ENCODE measurements around the gene NTNG1.
A peak's percentile ranks its signal among the peaks of the same experiment; 100 is the strongest.

The NTNG1 gene

DNA sequence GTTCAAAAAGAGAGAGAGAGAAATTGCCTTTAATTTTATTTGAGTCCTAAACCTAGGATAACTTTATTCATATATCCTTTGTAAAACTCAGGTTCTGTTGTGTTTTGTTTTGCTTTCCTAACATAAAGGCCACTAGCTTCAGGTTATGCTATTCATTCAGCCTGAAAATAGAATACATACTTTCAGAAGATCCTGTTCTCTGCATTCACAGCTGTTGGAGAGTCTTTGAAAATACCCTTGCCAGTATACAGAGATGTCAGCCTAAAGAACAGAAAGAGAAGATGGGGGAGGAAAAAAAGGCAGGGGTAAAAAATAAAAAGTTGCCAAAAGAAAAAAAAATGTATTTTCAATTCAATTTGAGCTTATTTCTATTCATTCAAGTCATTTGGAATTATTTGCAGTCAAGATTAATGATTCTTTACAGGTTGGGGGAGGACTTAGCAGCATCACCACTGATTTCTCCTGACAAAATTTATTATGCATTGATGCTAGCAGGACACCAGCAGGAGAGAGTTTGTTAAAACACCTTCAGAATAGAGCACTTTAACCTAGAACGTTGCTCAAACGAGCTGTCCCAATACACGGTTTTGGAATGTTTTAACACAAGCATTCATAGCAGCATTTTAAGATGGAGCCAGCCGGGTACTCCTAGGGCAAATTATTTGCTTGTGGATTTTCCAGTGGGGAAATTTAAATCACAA, 318.5 kb downstream of the NTNG1 start:
- DNase-seq (ENCODE audit: low read depth) = no peak
- H3K4me3 ChIP-seq (ENCODE audit: low read depth, low read length) = no peak overlapping the region; the same call in 1 of the 2 replicates
- TF ChIP-seq, protein P1, sequence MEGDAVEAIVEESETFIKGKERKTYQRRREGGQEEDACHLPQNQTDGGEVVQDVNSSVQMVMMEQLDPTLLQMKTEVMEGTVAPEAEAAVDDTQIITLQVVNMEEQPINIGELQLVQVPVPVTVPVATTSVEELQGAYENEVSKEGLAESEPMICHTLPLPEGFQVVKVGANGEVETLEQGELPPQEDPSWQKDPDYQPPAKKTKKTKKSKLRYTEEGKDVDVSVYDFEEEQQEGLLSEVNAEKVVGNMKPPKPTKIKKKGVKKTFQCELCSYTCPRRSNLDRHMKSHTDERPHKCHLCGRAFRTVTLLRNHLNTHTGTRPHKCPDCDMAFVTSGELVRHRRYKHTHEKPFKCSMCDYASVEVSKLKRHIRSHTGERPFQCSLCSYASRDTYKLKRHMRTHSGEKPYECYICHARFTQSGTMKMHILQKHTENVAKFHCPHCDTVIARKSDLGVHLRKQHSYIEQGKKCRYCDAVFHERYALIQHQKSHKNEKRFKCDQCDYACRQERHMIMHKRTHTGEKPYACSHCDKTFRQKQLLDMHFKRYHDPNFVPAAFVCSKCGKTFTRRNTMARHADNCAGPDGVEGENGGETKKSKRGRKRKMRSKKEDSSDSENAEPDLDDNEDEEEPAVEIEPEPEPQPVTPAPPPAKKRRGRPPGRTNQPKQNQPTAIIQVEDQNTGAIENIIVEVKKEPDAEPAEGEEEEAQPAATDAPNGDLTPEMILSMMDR (IDR thresholded peaks at IDR 0.05; ENCODE audit: low read depth, low read length, missing control alignments) = peak; percentile 9

DNA sequence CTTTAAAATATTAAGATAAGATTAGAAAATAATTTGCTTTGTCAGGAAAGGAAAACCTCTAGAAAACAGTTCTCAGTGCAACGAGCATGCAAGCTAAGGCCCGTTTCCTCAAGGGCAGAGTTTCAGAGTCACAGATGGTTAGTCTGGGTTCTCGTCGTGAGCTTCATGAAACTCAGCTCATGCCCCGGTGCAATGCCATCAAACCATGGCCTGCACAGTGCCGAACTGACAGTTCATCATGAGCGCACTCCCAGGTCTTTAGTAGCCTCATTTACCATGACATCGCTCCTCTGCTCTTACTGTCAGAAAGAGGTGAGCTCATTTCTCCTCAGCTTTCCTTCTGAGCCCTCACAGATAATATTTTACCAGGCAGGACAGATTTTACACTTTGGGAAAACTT, 319.2 kb downstream of the NTNG1 start:
- no peak for DNase-seq (ENCODE audit: low read depth)
- TF ChIP-seq, protein P1 (IDR thresholded peaks at IDR 0.05; ENCODE audit: low read depth, low read length, missing control alignments) = no peak
- no peak overlapping the region; the same call in 1 of the 2 replicates for H3K4me3 ChIP-seq (ENCODE audit: low read depth, low read length)

DNA sequence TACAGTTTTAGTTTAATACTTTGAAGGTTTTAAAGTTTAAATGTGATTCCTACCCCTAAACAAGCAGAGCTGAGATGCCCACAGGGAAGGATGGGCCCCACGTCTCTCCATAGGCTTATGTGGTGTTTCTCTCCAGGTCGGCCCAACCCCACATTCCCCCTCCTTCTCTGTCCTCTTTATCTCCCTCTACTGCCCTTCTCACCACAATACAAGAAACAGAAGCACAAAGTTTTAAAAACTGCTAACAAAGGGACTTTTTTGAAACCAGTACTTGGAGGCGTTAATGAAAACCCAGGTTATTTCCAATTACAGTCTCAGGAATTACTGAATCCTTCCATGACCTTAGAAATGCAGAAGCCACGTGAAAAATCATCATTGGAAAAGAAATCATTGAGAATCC, 324.0 kb downstream of the NTNG1 start:
- DNase-seq (ENCODE audit: low read depth) = no peak
- no peak overlapping the region for H3K4me3 ChIP-seq (ENCODE audit: low read depth, low read length)
- TF ChIP-seq, protein P1 (IDR thresholded peaks at IDR 0.05; ENCODE audit: low read depth, low read length, missing control alignments) = peak; percentile 9

DNA sequence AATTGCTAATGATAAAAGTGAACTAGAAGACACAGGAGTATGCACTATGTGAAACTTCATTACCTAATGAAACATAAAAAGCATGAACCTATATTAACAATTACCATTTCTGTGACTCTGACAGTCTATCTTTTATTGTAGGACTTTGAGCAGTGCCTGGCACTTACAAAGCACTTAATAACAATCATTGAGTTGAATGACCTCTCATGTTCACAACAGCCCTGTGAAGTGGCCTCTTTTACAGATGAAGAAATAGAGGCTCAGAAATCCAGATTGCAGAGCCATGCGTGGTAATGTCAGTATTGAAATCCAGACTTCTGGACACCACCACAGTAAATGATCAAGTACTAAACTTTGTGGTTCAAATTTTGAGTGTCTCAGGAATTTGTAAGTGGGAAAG, 326.4 kb downstream of the NTNG1 start:
- TF ChIP-seq, protein P1 (IDR thresholded peaks at IDR 0.05; ENCODE audit: low read depth, low read length, missing control alignments) = no peak
- H3K4me3 ChIP-seq (ENCODE audit: low read depth, low read length) = no peak overlapping the region
- no peak for DNase-seq (ENCODE audit: low read depth)

DNA sequence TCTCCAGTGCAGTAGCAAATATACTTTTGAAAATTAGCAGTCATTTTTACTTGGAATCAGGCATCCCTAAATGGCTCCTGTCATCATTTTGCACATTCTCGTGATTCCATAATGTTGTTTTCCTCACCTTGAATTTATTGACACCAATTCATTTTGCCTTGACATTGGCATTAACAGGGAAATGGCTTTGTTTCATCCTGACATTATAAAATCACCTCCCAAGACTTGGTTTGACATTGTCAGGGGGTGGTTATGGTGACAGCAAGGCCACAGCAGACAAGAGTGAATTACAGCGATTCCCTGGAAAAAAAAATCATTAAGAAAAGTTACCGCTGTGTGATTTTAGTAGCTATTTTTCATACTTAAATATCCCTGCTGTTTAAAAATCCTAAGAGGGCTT, 327.0 kb downstream of the NTNG1 start:
- DNase-seq (ENCODE audit: low read depth) = no peak
- no peak overlapping the region for H3K4me3 ChIP-seq (ENCODE audit: low read depth, low read length)
- TF ChIP-seq, protein P1 (IDR thresholded peaks at IDR 0.05; ENCODE audit: low read depth, low read length, missing control alignments) = no peak

DNA sequence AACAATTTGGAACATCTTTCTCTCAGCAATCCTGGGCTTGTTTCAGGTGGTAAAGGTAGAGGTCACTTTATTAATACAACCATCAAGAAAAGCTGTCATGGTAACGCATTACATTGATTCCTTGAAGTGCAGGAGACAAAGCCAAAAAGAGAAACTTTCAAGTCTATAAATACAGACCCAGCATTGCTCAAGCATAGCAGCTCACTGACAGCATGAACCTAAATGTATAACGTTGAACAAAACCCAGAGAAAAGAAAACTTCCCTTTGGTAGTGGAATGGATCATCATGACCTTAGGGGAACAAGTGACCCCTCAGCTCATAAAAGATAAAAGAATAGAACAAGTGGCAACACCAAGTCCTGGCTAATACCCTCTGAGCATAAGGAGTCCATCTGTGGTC, 332.2 kb downstream of the NTNG1 start:
- no peak overlapping the region for H3K4me3 ChIP-seq (ENCODE audit: low read depth, low read length)
- TF ChIP-seq, protein P1 (IDR thresholded peaks at IDR 0.05; ENCODE audit: low read depth, low read length, missing control alignments) = no peak
- no peak for DNase-seq (ENCODE audit: low read depth)

Data from GM12864 (cell line).